Fibroblast of mammary gland (primary cell): ENCODE results near the gene SLC35F3.

Source experiments
- DNase-seq: peaks from one replicate; pipeline ENCODE4 v3.0.0-alpha.2; 2010; ENCODE audit warnings: low read depth
- H3K4me3 ChIP-seq: 2 replicates; pipeline ENCODE4 v1.5.1; 2011; ENCODE audit warnings: low read depth, mild to moderate bottlenecking, low read length, moderate library complexity; ENCODE audit not compliant: control insufficient read depth
- CTCF ChIP-seq: conservative IDR thresholded peaks from 2 replicates; pipeline ENCODE4 v1.5.1; 2011; ENCODE audit warnings: low read depth, low read length, inconsistent platforms; ENCODE audit not compliant: control insufficient read depth, insufficient read depth

The SLC35F3 gene

GRCh38 chr1:234303231-234303630 is 398.8 kb downstream of the SLC35F3 start:
- no peak overlapping the region for H3K4me3 ChIP-seq
- TF ChIP-seq CTCF: no peak
- DNase-seq: no peak

GRCh38 chr1:234307726-234308125 is 403.2 kb downstream of the SLC35F3 start:
- no peak overlapping the region for H3K4me3 ChIP-seq
- no peak for TF ChIP-seq CTCF
- DNase-seq: no peak

GRCh38 chr1:234309243-234309597 is 404.7 kb downstream of the SLC35F3 start:
- no peak for TF ChIP-seq CTCF
- DNase-seq: no peak

GRCh38 chr1:234309598-234310459 is 405.4 kb downstream of the SLC35F3 start:
- DNase-seq: peak; percentile 44
- peak; percentile 90 for TF ChIP-seq CTCF
- H3K4me3 ChIP-seq: no peak overlapping the region

More at GRCh38 chr1:234309243-234309597, 404.7 kb downstream of the SLC35F3 start:
- H3K4me3 ChIP-seq: no peak overlapping the region

- no peak for TF ChIP-seq CTCF
- DNase-seq: no peak
- no peak overlapping the region for H3K4me3 ChIP-seq
Observed at GRCh38 chr1:234310460-234310817, 406.0 kb downstream of the SLC35F3 start.

- TF ChIP-seq CTCF: no peak
- no peak for DNase-seq
- no peak overlapping the region for H3K4me3 ChIP-seq
Observed at GRCh38 chr1:234311414-234311813, 406.9 kb downstream of the SLC35F3 start.

- TF ChIP-seq CTCF: no peak
- no peak for DNase-seq
- H3K4me3 ChIP-seq: no peak overlapping the region
Observed at GRCh38 chr1:234313171-234313570, 408.7 kb downstream of the SLC35F3 start.
